Right ventricle myocardium inferior (tissue), 1 donor: ENCODE measurements around the gene GOSR1. TPM values are rescaled to one million over a fixed set of nuclear protein-coding genes. Genes with fewer than 3 reads are reported as not detected.
"Not testable (repeated sequence)": the region's sequence is repeated elsewhere in the genome, so short reads cannot be mapped to it uniquely, and the experiment has no call there.

Source experiments
- ATAC-seq: fragments of 200-7000 bp; cut with Tn5 transposase; one replicate; pipeline ENCODE4 v1.9.1; 2020; ENCODE audit warnings: mild to moderate bottlenecking, moderate library complexity
- DNase-seq: peaks from one replicate; pipeline ENCODE4 v3.0.0; 2021; ENCODE audit errors: missing footprints
- intact Hi-C: fragments of 100-400 bp; cut with DNase I; formaldehyde crosslinking; loops from one replicate; pipeline ENCODE4 v1.11.0; 2022
- total RNA-seq: library from RNA; stranded (reverse); fragmentation: NEBNext Ultra II Directional; extraction: Animal tissue kit (Norgen Biotek cat#: 25700); gene quantifications from one replicate; pipeline ENCODE4 v1.2.1, GENCODE V29; 2021
- donor health status: DM: no; HTN: yes; CAD: no; lungs with severe emphysema.

Gene GOSR1
- total RNA-seq, 1 donor from 2014 or later: 28.8 TPM

GRCh38 chr17:30534938-30535921, 58.0 kb downstream of the GOSR1 start:
- intact Hi-C loops: no loop called here
- ATAC-seq: no peak
- DNase-seq: no peak

- DNase-seq, intact Hi-C loops, ATAC-seq: not testable (repeated sequence)
Observed at GRCh38 chr17:30536846-30537245, 59.6 kb downstream of the GOSR1 start.

- DNase-seq, ATAC-seq, intact Hi-C loops: not testable (repeated sequence)
Observed at GRCh38 chr17:30537667-30538066, 60.5 kb downstream of the GOSR1 start.

GRCh38 chr17:30541802-30542201, 64.6 kb downstream of the GOSR1 start:
- ATAC-seq: no peak
- no peak for DNase-seq
- intact Hi-C loops: no loop called here

GRCh38 chr17:30543456-30543855, 66.2 kb downstream of the GOSR1 start:
- intact Hi-C loops: no loop called here
- DNase-seq (no peak), ATAC-seq (no peak)

GRCh38 chr17:30545024-30545423, 67.8 kb downstream of the GOSR1 start:
- ATAC-seq: no peak
- intact Hi-C loops: no loop called here

GRCh38 chr17:30547778-30548573, 70.8 kb downstream of the GOSR1 start:
- DNase-seq (no peak), ATAC-seq (no peak)
- intact Hi-C loops: no loop called here

More at GRCh38 chr17:30545024-30545423, 67.8 kb downstream of the GOSR1 start:
- no peak for DNase-seq

GRCh38 chr17:30549181-30549580, 72.0 kb downstream of the GOSR1 start:
- ATAC-seq, DNase-seq, intact Hi-C loops: not testable (repeated sequence)

GRCh38 chr17:30549864-30550511, 72.8 kb downstream of the GOSR1 start:
- ATAC-seq (no peak), DNase-seq (no peak)
- intact Hi-C loops: no loop called here

GRCh38 chr17:30550512-30551273, 73.5 kb downstream of the GOSR1 start:
- no peak for ATAC-seq
- intact Hi-C loops: no loop called here
- DNase-seq: no peak

- DNase-seq, ATAC-seq, intact Hi-C loops: not testable (repeated sequence)
Observed at GRCh38 chr17:30551274-30551995, 74.2 kb downstream of the GOSR1 start.

- DNase-seq: no peak
- intact Hi-C loops: no loop called here
Observed at GRCh38 chr17:30551996-30552339, 74.8 kb downstream of the GOSR1 start.

GRCh38 chr17:30552994-30553566, 75.9 kb downstream of the GOSR1 start:
- ATAC-seq (no peak), DNase-seq (no peak)
- intact Hi-C loops: no loop called here

More at GRCh38 chr17:30551996-30552339, 74.8 kb downstream of the GOSR1 start:
- no peak for ATAC-seq

GRCh38 chr17:30553823-30554440, 76.7 kb downstream of the GOSR1 start:
- intact Hi-C loops, DNase-seq, ATAC-seq: not testable (repeated sequence)

GRCh38 chr17:30554839-30555751, 77.9 kb downstream of the GOSR1 start:
- DNase-seq: no peak
- intact Hi-C loops: no loop called here
- ATAC-seq: peak; percentile 31

GRCh38 chr17:30555942-30556341, 78.7 kb downstream of the GOSR1 start:
- intact Hi-C loops: no loop called here
- DNase-seq (no peak), ATAC-seq (no peak)
